Motor neuron (in vitro differentiated cells): ENCODE measurements around the gene SLC66A1. TPM values are rescaled to one million over a fixed set of nuclear protein-coding genes. Genes with fewer than 3 reads are reported as not detected.

Experiments used
- ATAC-seq, 8 experiments: fragments of 200-7000 bp; cut with Tn5 transposase; replicated peaks in 6 of 8; 2 replicates each; pipeline ENCODE4 v1.8.0; 2021; ENCODE audit warnings: mild to moderate bottlenecking in 8 of 8, moderate library complexity in 8 of 8
- H3K27ac ChIP-seq, 2 donors: fragments of 250-450 bp; sonication (Bioruptor Pico); 2 replicates each; pipeline ENCODE4 v1.9.0; 2021; ENCODE audit warnings: antibody characterized with exemption in 2 of 2, mild to moderate bottlenecking in 2 of 2, moderate library complexity in 1 of 2
- H3K4me1 ChIP-seq, 2 donors: fragments of 250-450 bp; sonication (Bioruptor Pico); replicated peaks in 1 of 2; 2 replicates each; pipeline ENCODE4 v1.6.1; 2021; ENCODE audit warnings: antibody characterized with exemption in 2 of 2, mild to moderate bottlenecking in 2 of 2, moderate library complexity in 1 of 2
- H3K4me3 ChIP-seq, 5 donors: fragments of 250-450 bp; sonication (Bioruptor Pico); 2 replicates each; pipeline ENCODE4 v1.9.0; 2021; ENCODE audit warnings: antibody characterized with exemption in 5 of 5, mild to moderate bottlenecking in 5 of 5, moderate library complexity in 4 of 5
- WGBS, 10 experiments: fragments of 450-650 bp; shearing (Covaris generic); methylation state at CpG; one replicate each; pipeline ENCODE4 v1.0.0; 2022; 5-methylcytosine and 5-hydroxymethylcytosine counted together
- in situ Hi-C, 9 experiments: fragments of 400-800 bp; cut with MboI; loops; one replicate each; pipeline ENCODE4 v1.15.0; 2021; ENCODE audit warnings: low sequenced_read_pairs in 9 of 9, low pct_unique_long_range_greater_than_20kb in 2 of 9; ENCODE audit not compliant: unreplicated experiment in 9 of 9
- total RNA-seq, 8 experiments: library from RNA; unstranded; fragments of 300-600 nt; gene quantifications; 2 replicates each; pipeline versions ENCODE4 v1.2.3 to v1.2.4, GENCODE V29; 2022

SLC66A1 gene
- total RNA-seq, 8 experiments from 2014 or later, result 11.2 to 30.1 (median 15.5) TPM

- H3K27ac ChIP-seq, result no peak overlapping the region
- in situ Hi-C loops, result loop anchor here in 3 of 9 experiments (25.0 kb wide), 2 partner anchors 261 to 286 kb away; partner anchors contain the start of genes NBL1 (in 2 of the 3) and HTR6 (in 1 of the 3)
- ATAC-seq, result no peak
- no peak overlapping the region for H3K4me3 ChIP-seq
- H3K4me1 ChIP-seq, result no peaks in the 10 kb centered on the region
- WGBS, 10 experiments, result 52 to 100% (median 97%) methylated on average over 1 to 6 of the region's 6 CpGs; no CpG with 5 or more reads in 3 of the 10 experiments
These were observed 63.7 kb downstream of the SLC66A1 start for GRCh38 chr1:19375631-19376400.

DNA sequence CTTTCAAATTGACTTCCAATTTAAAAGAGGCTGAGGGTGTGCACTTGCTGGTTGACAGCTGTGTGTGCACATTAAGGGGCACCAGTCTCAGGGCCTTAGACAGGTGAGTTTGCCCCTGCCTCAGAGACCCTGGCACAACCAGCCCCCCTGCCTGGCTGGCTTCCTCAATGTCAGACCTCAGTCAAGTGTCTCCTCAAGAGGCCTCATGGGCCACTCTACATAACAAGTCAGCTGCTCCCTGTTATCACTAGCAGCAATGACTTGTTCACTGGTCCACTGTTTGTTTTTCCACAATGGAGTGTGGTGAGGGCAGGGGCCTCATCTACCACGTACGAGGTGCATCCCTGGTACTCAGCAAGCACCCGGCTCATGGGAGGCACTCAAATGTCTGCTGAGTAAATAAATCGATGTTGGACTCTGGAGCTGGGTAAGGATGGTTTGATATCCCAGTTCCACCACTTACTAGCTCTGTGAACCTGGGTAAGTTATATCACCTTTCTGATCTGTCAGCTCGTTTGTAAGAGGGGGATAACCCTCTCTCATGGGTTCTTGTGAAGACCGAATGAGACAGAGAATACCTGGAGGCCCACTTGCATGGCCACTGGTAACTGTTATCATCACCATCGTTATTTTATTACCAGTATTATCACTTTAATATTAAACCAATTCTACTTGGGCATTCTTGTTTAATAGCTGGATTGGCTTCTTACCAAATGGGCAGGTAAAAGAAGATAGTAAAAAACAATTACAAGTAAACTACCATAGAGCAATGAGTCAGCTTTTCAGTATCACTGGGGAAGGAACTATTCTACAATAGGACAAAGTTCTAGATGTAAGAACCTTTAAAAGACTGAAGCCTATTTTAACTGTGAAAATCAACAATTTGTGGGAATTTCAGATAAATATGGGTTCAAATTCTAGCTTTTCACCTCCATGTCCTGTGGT lies 64.6 kb downstream of the SLC66A1 start:
- no peak overlapping the region for H3K27ac ChIP-seq
- in situ Hi-C loops, result loop anchor here in 3 of 9 experiments (25.0 kb wide), 2 partner anchors 261 to 286 kb away; partner anchors contain the start of genes NBL1 (in 2 of the 3) and HTR6 (in 1 of the 3)
- no peak for ATAC-seq

GRCh38 chr1:19377812-19378718 lies 65.9 kb downstream of the SLC66A1 start:
- no peak for ATAC-seq
- no peaks in the 10 kb centered on the region for H3K4me1 ChIP-seq
- no peak overlapping the region for H3K27ac ChIP-seq
- no peak overlapping the region for H3K4me3 ChIP-seq
- in situ Hi-C loops, result loop anchor here in 3 of 9 experiments (25.0 kb wide), 2 partner anchors 259 to 284 kb away; partner anchors contain the start of genes NBL1 (in 2 of the 3) and HTR6 (in 1 of the 3)
- WGBS, 10 experiments, result 83 to 100% (median 93%) methylated on average over 5 to 15 of the region's 17 CpGs; no CpG with 5 or more reads in 1 of the 10 experiments

More for the DNA sequence above, 64.6 kb downstream of the SLC66A1 start:
- no peak overlapping the region for H3K4me3 ChIP-seq
- H3K4me1 ChIP-seq, result no peaks in the 10 kb centered on the region
- 89 to 100% (median 97%) methylated on average over 1 to 7 of the region's 7 CpGs for WGBS, 10 experiments

Other genes starting within 250 kb of the SLC66A1 start
- gene UBR4, start 102.1 kb upstream of the SLC66A1 start, total RNA-seq, result 100 to 1,000 TPM in 6 of 8 experiments, 10 to 100 TPM in 2; 67.4 to 206 (median 116) TPM
- 10 to 100 TPM; 58.5 to 80.5 (median 68.0) TPM for gene EMC1, start 60.8 kb upstream of the SLC66A1 start, total RNA-seq
- gene MRTO4, start 60.5 kb upstream of the SLC66A1 start, total RNA-seq, result 10 to 100 TPM; 32.1 to 67.3 (median 35.7) TPM
- gene AKR7A3, start 23.6 kb upstream of the SLC66A1 start, total RNA-seq, result 1 to 10 TPM in 2 of 8 experiments, under 1 TPM in 6; 0.43 to 1.2 (median 0.84) TPM
- 10 to 100 TPM; 47.7 to 68.7 (median 52.3) TPM for gene AKR7A2, start 182 bp upstream of the SLC66A1 start, total RNA-seq
- 100 to 1,000 TPM in 6 of 8 experiments, 10 to 100 TPM in 2; 82.4 to 216 (median 123) TPM for gene CAPZB, start 173.2 kb downstream of the SLC66A1 start, total RNA-seq